Glutamatergic neuron (in vitro differentiated cells): Measurements from ENCODE around the gene MTCH2. TPM values are rescaled to one million over a fixed set of nuclear protein-coding genes. Genes with fewer than 3 reads are reported as not detected.
A peak's percentile ranks its signal among the peaks of the same experiment; 100 is the strongest.
"Not testable (repeated sequence)": the region's sequence is repeated elsewhere in the genome, so short reads cannot be mapped to it uniquely, and the experiment has no call there.

Experiments used
- DNase-seq: peaks from one replicate; pipeline ENCODE4 v3.0.0; 2022
- H3K27ac Mint-ChIP-seq: one replicate; pipeline ENCODE4 v1.8.0; 2020; ENCODE audit warnings: mild to moderate bottlenecking, mixed read lengths, inconsistent platforms; ENCODE audit not compliant: unreplicated experiment
- H3K27me3 Mint-ChIP-seq: one replicate; pipeline ENCODE4 v1.8.0; 2020; ENCODE audit warnings: mild to moderate bottlenecking, moderate library complexity, mixed read lengths, inconsistent platforms; ENCODE audit not compliant: unreplicated experiment
- H3K36me3 Mint-ChIP-seq: one replicate; pipeline ENCODE4 v1.8.0; 2020; ENCODE audit warnings: mild to moderate bottlenecking, mixed read lengths, inconsistent platforms; ENCODE audit not compliant: unreplicated experiment
- H3K4me1 Mint-ChIP-seq: one replicate; pipeline ENCODE4 v1.8.0; 2020; ENCODE audit warnings: mild to moderate bottlenecking, low read depth, mixed read lengths, inconsistent platforms; ENCODE audit not compliant: unreplicated experiment
- H3K4me3 Mint-ChIP-seq: one replicate; pipeline ENCODE4 v1.8.0; 2020; ENCODE audit warnings: mild to moderate bottlenecking, mixed read lengths, inconsistent platforms; ENCODE audit not compliant: unreplicated experiment
- H3K9me3 Mint-ChIP-seq: one replicate; pipeline ENCODE4 v1.8.0; 2020; ENCODE audit warnings: mild to moderate bottlenecking, moderate library complexity, mixed read lengths, inconsistent platforms; ENCODE audit not compliant: unreplicated experiment
- total RNA-seq: library from RNA; stranded (reverse); fragmentation: NEBNext Ultra II Directional; extraction: Animal tissue kit (Norgen Biotek cat#: 25700); gene quantifications from one replicate; pipeline ENCODE4 v1.2.1, GENCODE V29; 2021; ENCODE audit not compliant: unreplicated experiment
- TF ChIP-seq, protein P1 (sequence below): fragments of 200-600 bp; sonication (generic); IDR thresholded peaks from one replicate; pipeline ENCODE4 v1.5.0; 2021; ENCODE audit not compliant: partially characterized antibody, unreplicated experiment

Gene MTCH2
- total RNA-seq, 1 donor from 2014 or later = 144 TPM

DNA sequence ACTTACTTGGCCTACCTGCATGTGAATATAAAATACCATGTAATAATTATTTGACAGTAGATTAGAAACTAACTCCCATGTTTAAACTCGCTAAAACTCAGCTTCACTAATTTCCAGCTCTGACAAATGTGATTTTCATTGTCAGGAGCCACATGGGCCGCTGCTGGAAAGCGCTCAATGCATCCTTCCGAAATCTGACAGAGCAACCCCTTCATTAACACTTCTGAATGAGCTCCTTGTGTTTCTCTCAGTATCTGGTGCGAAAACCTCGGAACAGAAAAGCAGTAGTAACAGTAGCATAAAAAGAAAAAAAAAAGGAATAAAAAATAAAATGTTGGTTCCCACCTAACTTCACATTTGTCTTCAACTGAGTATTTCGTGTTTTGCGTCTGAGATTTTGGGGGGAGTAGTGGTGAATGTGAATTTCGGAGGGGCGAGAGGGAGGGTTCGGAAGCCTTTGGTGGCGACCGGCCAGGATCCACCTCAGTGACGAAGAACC, 710 bp downstream of the MTCH2 start:
- peaks cover 9% of the 10 kb centered on the region for H3K9me3 Mint-ChIP-seq
- H3K27ac Mint-ChIP-seq = peak overlapping the region; percentile 98
- peak overlapping the region; percentile 100 for H3K4me3 Mint-ChIP-seq
- peaks cover 9% of the 10 kb centered on the region for H3K4me1 Mint-ChIP-seq
- H3K27me3 Mint-ChIP-seq = peaks cover 8% of the 10 kb centered on the region
- peaks cover 5% of the 10 kb centered on the region for H3K36me3 Mint-ChIP-seq
- DNase-seq = no peak
- TF ChIP-seq, protein P1, sequence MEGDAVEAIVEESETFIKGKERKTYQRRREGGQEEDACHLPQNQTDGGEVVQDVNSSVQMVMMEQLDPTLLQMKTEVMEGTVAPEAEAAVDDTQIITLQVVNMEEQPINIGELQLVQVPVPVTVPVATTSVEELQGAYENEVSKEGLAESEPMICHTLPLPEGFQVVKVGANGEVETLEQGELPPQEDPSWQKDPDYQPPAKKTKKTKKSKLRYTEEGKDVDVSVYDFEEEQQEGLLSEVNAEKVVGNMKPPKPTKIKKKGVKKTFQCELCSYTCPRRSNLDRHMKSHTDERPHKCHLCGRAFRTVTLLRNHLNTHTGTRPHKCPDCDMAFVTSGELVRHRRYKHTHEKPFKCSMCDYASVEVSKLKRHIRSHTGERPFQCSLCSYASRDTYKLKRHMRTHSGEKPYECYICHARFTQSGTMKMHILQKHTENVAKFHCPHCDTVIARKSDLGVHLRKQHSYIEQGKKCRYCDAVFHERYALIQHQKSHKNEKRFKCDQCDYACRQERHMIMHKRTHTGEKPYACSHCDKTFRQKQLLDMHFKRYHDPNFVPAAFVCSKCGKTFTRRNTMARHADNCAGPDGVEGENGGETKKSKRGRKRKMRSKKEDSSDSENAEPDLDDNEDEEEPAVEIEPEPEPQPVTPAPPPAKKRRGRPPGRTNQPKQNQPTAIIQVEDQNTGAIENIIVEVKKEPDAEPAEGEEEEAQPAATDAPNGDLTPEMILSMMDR = no peak

DNA sequence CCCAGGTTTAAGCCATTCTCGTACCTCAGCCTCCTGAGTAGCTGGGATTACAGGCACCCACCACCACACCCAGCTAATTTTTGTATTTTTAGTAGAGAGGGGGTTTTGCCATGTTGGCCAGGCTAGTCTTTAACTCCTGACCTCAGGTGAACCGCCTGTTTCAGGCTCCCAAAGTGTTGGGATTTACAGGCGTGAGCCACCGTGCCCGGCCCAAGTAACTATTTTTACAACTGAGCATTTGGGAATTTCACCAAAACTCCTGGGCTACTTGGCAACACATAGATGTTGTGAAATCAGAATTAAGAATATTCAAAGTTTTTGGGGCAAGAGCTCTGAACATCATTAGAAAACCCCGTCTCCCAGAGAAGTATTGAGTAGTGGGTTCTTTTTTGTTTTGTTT, 1.9 kb downstream of the MTCH2 start:
- peak overlapping the region; percentile 100 for H3K4me3 Mint-ChIP-seq

DNA sequence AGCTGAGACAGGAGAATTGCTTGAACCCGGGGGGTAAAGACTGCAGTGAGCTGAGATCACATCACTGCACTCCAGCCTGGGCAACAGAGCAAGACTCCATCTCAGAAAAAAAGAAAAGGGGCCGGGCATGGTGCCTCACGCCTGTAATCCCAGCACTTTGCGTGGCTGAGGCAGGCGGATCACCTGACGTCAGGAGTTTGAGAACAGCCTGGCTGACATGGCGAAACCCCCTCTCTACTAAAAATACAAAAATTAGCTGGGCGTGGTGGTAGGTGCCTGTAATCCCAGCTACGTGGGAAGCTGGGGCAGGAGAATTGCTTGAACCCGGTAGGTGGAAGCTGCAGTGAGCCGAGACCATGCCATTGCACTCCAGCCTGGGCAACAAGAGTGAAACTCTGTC, 6.0 kb downstream of the MTCH2 start:
- H3K9me3 Mint-ChIP-seq, H3K4me3 Mint-ChIP-seq, H3K27ac Mint-ChIP-seq, H3K36me3 Mint-ChIP-seq, H3K27me3 Mint-ChIP-seq, H3K4me1 Mint-ChIP-seq, DNase-seq: not testable (repeated sequence)

More for the DNA sequence above, 1.9 kb downstream of the MTCH2 start:
- H3K36me3 Mint-ChIP-seq, DNase-seq, H3K4me1 Mint-ChIP-seq, H3K27ac Mint-ChIP-seq, H3K9me3 Mint-ChIP-seq, H3K27me3 Mint-ChIP-seq: not testable (repeated sequence)

DNA sequence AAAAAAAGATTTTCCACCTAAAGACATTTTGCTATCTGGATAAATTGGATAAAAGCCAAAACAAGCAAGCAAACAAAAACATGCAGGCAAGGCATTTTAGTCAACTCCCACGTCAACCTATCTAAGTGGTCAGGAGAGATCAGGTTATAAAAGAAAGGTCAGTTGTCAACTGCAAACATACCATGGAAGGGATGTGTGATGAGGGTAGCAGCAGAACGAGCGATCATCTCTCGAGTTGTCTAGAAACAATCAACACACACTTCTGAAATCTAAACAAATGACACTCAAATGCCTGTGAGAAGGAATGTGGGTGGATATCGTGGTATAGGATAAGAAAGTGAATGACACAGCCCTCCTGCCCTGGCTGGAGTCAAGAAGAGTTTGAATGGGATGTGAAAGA, 10.9 kb downstream of the MTCH2 start:
- Mint-ChIP-seq H3K9me3 (no peaks in the 10 kb centered on the region), H3K4me3 (no peak overlapping the region), H3K27me3 (peaks cover 2% of the 10 kb centered on the region), H3K4me1 (no peaks in the 10 kb centered on the region), H3K36me3 (peaks cover 5% of the 10 kb centered on the region), H3K27ac (no peak overlapping the region)
- no peak for DNase-seq
- TF ChIP-seq, protein P1 = no peak

DNA sequence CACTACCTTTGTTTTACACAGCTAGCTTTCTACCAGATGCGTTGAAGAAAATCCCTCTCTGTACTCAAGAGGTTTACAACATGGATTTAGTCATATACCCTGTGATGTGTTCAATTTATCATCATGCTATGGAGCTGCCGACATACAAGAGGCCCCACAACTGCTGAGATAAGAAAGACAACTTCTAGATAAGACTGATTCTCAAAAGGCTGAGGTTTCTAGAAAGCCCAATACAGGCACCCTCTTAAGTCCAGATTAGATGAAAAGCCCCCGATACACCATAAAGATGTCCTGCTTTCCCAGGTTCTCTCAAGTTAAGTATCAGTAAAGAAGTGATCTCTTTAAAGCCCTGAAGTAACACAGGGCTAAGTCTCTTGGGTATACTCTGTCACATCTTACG, 14.3 kb downstream of the MTCH2 start:
- Mint-ChIP-seq H3K4me1 (no peaks in the 10 kb centered on the region), H3K36me3 (no peaks in the 10 kb centered on the region)

DNA sequence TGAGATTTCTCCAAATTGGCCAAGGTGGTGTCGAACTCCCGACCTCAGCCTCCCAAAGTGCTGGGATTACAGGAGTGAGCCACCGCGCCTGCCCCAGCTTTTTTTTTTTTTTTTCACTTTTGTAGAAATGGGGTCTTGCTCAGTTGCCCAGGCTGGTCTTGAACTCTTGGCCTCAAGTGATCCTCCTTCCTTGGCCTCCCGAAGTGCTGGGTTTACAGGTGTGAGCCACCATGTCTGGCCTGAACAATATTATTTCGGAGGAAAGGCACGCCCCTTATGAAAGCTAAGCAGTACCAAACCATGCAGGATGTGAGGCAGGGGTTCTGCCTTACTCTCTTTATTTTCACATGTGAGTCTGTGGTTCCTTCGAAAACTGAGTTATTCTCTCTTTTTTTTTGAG, 16.1 kb downstream of the MTCH2 start:
- no peak overlapping the region for H3K27ac Mint-ChIP-seq
- no peaks in the 10 kb centered on the region for H3K36me3 Mint-ChIP-seq
- no peaks in the 10 kb centered on the region for H3K4me1 Mint-ChIP-seq
- TF ChIP-seq, protein P1 = no peak
- peaks cover 2% of the 10 kb centered on the region for H3K27me3 Mint-ChIP-seq
- no peak for DNase-seq
- no peak overlapping the region for H3K4me3 Mint-ChIP-seq
- H3K9me3 Mint-ChIP-seq = no peaks in the 10 kb centered on the region

More for the DNA sequence above, 14.3 kb downstream of the MTCH2 start:
- TF ChIP-seq, protein P1 = no peak
- no peaks in the 10 kb centered on the region for H3K9me3 Mint-ChIP-seq
- no peak overlapping the region for H3K4me3 Mint-ChIP-seq
- H3K27me3 Mint-ChIP-seq = peaks cover 2% of the 10 kb centered on the region
- DNase-seq = no peak
- H3K27ac Mint-ChIP-seq = no peak overlapping the region
